CD14-positive monocyte (primary cell): ENCODE results near the gene PDZK1. TPM values are rescaled to one million over a fixed set of nuclear protein-coding genes. Genes with fewer than 3 reads are reported as not detected.

Experiments
- DNase-seq, 3 donors: peaks; one replicate each; pipeline ENCODE4 v3.0.0-alpha.2; 2011 to 2022
- H2AFZ ChIP-seq: 2 replicates; pipeline ENCODE4 v1.6.0; 2012; ENCODE audit warnings: mild to moderate bottlenecking, low read depth, low read length, inconsistent platforms; ENCODE audit not compliant: insufficient read depth, poor library complexity, severe bottlenecking
- H3K27ac ChIP-seq, 2 donors: 1 replicate in 1 of 2; 2 replicates in 1 of 2; pipeline ENCODE4 v1.5.1; 2012 to 2013; ENCODE audit warnings: low read length in 2 of 2, control low read depth in 1 of 2, inconsistent platforms in 1 of 2, low read depth in 1 of 2, mild to moderate bottlenecking in 1 of 2
- H3K27me3 ChIP-seq, 2 donors: one replicate each; pipeline versions ENCODE4 v1.6.0 to v1.6.1; 2011 to 2013; ENCODE audit warnings: low read length in 2 of 2; ENCODE audit not compliant: control insufficient read depth in 2 of 2, insufficient read depth in 2 of 2
- H3K36me3 ChIP-seq, 2 donors: replicated peaks in 1 of 2; 1 replicate in 1 of 2; 2 replicates in 1 of 2; pipeline versions ENCODE4 v1.5.1 to v1.6.1; 2012 to 2013; ENCODE audit warnings: low read length in 2 of 2, control low read depth in 1 of 2, inconsistent platforms in 1 of 2, mild to moderate bottlenecking in 1 of 2; ENCODE audit not compliant: insufficient read depth in 2 of 2, control insufficient read depth in 1 of 2
- H3K4me1 ChIP-seq, 2 donors: 1 replicate in 1 of 2; 2 replicates in 1 of 2; pipeline versions ENCODE4 v1.5.1 to v1.6.1; 2012 to 2013; ENCODE audit warnings: low read length in 2 of 2, control low read depth in 1 of 2, inconsistent platforms in 1 of 2, mild to moderate bottlenecking in 1 of 2, moderate library complexity in 1 of 2; ENCODE audit not compliant: insufficient read depth in 2 of 2, control insufficient read depth in 1 of 2
- H3K4me2 ChIP-seq: replicated peaks from 2 replicates; pipeline ENCODE3; 2012; ENCODE audit warnings: low read length, moderate library complexity, mild to moderate bottlenecking; ENCODE audit not compliant: poor library complexity, severe bottlenecking; ENCODE audit errors: extremely low read depth
- H3K4me3 ChIP-seq, 3 experiments: fragments of 200-600 bp in 1 of 3; sonication (generic) in 1 of 3; replicated peaks in 1 of 3; 1 replicate in 2 of 3; 2 replicates in 1 of 3; pipeline ENCODE4 v1.5.1; 2011 to 2013; ENCODE audit warnings: low read length in 3 of 3, mild to moderate bottlenecking in 3 of 3, control low read depth in 2 of 3, low read depth in 2 of 3, inconsistent platforms in 1 of 3, moderate library complexity in 1 of 3
- H3K79me2 ChIP-seq: 2 replicates; pipeline ENCODE4 v1.6.0; 2012; ENCODE audit warnings: mild to moderate bottlenecking, control low read depth, inconsistent platforms, low read length, moderate library complexity; ENCODE audit not compliant: insufficient read depth
- H3K9ac ChIP-seq: 2 replicates; pipeline ENCODE4 v1.6.0; 2017; ENCODE audit warnings: low read length, mild to moderate bottlenecking; ENCODE audit not compliant: insufficient read depth, poor library complexity, severe bottlenecking
- H3K9me3 ChIP-seq, 2 donors: replicated peaks in 1 of 2; 1 replicate in 1 of 2; 2 replicates in 1 of 2; pipeline versions ENCODE4 v1.5.1 to v1.6.1; 2012 to 2013; ENCODE audit warnings: low read length in 2 of 2, control low read depth in 1 of 2; ENCODE audit not compliant: control insufficient read depth in 1 of 2, insufficient read depth in 1 of 2
- H4K20me1 ChIP-seq: 2 replicates; pipeline ENCODE4 v1.6.0; 2012; ENCODE audit warnings: mild to moderate bottlenecking, low read length, control low read depth, moderate library complexity; ENCODE audit not compliant: insufficient read depth
- H3K27ac Mint-ChIP-seq, 7 donors: one replicate each; pipeline ENCODE4 v1.8.0; 2020; ENCODE audit warnings: mild to moderate bottlenecking in 7 of 7, mixed read lengths in 7 of 7, moderate library complexity in 6 of 7, inconsistent platforms in 2 of 7
- H3K27me3 Mint-ChIP-seq, 3 donors: one replicate each; pipeline ENCODE4 v1.8.0; 2021 to 2022; ENCODE audit warnings: low read depth in 3 of 3, mild to moderate bottlenecking in 3 of 3, mixed read lengths in 3 of 3, moderate library complexity in 3 of 3, inconsistent platforms in 1 of 3
- H3K36me3 Mint-ChIP-seq, 2 donors: one replicate each; pipeline ENCODE4 v1.8.0; 2020; ENCODE audit warnings: mixed read lengths in 2 of 2, inconsistent platforms in 1 of 2, mild to moderate bottlenecking in 1 of 2
- H3K4me1 Mint-ChIP-seq: one replicate; pipeline ENCODE4 v1.8.0; 2020; ENCODE audit warnings: mild to moderate bottlenecking, mixed read lengths
- H3K4me3 Mint-ChIP-seq, 2 donors: one replicate each; pipeline ENCODE4 v1.8.0; 2020; ENCODE audit warnings: mild to moderate bottlenecking in 2 of 2, mixed read lengths in 2 of 2, moderate library complexity in 1 of 2
- H3K9me3 Mint-ChIP-seq, 7 donors: one replicate each; pipeline ENCODE4 v1.8.0; 2020 to 2022; ENCODE audit warnings: mixed read lengths in 7 of 7, mild to moderate bottlenecking in 6 of 7, moderate library complexity in 6 of 7, inconsistent platforms in 2 of 7
- WGBS: methylation state at CpG from one replicate; pipeline ENCODE4 v1.1.5; 2013; ENCODE audit warnings: missing lambda C conversion rate; ENCODE audit not compliant: insufficient coverage; 5-methylcytosine and 5-hydroxymethylcytosine counted together
- intact Hi-C, 2 donors: fragments of 100-400 bp; cut with micrococcal nuclease; formaldehyde crosslinking; loops; one replicate each; pipeline versions ENCODE4 v1.15.0 to v1.15.1; 2023
- polyA minus RNA-seq: library from RNA; depleted of rRNA, polyadenylated mRNA; stranded (reverse); fragments of >200 nt; gene quantifications from 2 replicates; pipeline ENCODE4 v1.2.3, GENCODE V29; 2012
- polyA plus RNA-seq, 3 donors: library from polyadenylated mRNA; depleted of rRNA in 1 of 3; unstranded in 2 of 3; stranded (reverse) in 1 of 3; fragments of 300-500 nt in 2 of 3; fragments of >200 nt in 1 of 3; fragmentation: Illumina TruSeq in 2 of 3; gene quantifications; 1 replicate in 2 of 3; 2 replicates in 1 of 3; pipeline ENCODE4 v1.2.3, GENCODE V29; 2012 to 2021
- total RNA-seq, 12 experiments: library from RNA in 1 of 12; stranded (reverse) in 1 of 12; fragments of 120-200 nt in 1 of 12; gene quantifications; one replicate each; pipeline ENCODE4 v1.2.4 and lab custom pipeline; 2013 to 2026; ENCODE audit warnings: mixed read lengths in 6 of 12, inconsistent platforms in 1 of 12
- TF ChIP-seq, protein P1 (sequence below): fragments of 200-600 bp; IDR thresholded peaks from one replicate; pipeline ENCODE4 v1.8.0; 2022; ENCODE audit warnings: antibody characterized with exemption, mild to moderate bottlenecking

Gene PDZK1
- 0.17 TPM for total RNA-seq (2013)
- under 1 TPM in 1 of 3 donors, not detected in 2; 0.04 TPM for polyA plus RNA-seq
- 0.08 TPM in 1 of 2 replicates, not detected in the other for polyA minus RNA-seq
- total RNA-seq (lab: John Stamatoyannopoulos, UW): 0 to 1.2 (median 0.08) reads per million in 11 experiments

DNA sequence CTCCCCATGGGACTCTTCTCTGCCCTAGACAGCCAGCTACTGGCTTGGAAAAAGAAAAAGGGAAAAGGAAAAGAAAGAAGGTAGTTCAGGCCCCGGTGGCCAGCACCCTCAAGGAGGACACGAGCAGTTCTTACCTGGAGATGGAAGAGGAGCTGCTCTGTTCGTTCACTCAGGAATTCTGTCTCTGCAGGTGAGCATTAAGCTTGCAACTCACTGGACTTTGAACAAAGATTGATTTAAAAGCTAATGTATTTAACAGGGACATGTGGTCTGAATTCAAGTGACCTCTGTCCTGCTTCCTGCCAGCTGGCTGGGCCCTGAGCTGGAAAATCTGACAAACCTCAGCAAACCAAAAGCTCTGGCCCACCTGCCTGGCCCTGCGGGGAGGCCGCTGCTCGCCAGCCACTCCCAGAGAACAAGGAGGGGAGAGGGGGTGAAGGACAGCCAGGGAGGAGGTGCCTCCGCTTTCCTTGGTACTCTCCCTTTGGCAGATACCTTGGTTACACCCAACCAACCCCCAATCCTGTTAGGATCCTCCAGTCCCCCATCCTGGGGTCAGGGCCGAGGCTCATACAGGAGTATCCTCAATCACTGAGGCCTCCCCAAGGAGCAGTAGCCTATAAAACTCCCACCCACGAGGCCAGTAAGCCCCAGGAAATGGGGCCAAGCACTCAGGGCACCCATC, at the start of gene PDZK1:
Gene PDZK1 (minus strand): TSS at position 186 of the 685 bp plus-strand sequence. CDS start 19,347 bp downstream, outside the sequence.
- H3K27me3 ChIP-seq: no peaks in the 10 kb centered on the region
- H3K27ac Mint-ChIP-seq: peak within 1 kb of the TSS in 1 of 7 donors; percentile 67
- H3K27ac ChIP-seq: no peak within 1 kb of the TSS
- no peak within 1 kb of the TSS for H2AFZ ChIP-seq
- no peaks in the 10 kb centered on the region for H3K27me3 Mint-ChIP-seq
- TF ChIP-seq, protein P1, sequence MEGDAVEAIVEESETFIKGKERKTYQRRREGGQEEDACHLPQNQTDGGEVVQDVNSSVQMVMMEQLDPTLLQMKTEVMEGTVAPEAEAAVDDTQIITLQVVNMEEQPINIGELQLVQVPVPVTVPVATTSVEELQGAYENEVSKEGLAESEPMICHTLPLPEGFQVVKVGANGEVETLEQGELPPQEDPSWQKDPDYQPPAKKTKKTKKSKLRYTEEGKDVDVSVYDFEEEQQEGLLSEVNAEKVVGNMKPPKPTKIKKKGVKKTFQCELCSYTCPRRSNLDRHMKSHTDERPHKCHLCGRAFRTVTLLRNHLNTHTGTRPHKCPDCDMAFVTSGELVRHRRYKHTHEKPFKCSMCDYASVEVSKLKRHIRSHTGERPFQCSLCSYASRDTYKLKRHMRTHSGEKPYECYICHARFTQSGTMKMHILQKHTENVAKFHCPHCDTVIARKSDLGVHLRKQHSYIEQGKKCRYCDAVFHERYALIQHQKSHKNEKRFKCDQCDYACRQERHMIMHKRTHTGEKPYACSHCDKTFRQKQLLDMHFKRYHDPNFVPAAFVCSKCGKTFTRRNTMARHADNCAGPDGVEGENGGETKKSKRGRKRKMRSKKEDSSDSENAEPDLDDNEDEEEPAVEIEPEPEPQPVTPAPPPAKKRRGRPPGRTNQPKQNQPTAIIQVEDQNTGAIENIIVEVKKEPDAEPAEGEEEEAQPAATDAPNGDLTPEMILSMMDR: no peak
- H3K4me3 ChIP-seq: no peak within 1 kb of the TSS
- H4K20me1 ChIP-seq: no peaks in the 10 kb centered on the region
- intact Hi-C loops: no loop called here
- WGBS: 85% methylated on average over 5 of the region's 9 CpGs
- H3K36me3 ChIP-seq: no peaks in the 10 kb centered on the region
- no peaks in the 10 kb centered on the region for H3K79me2 ChIP-seq
- H3K4me1 Mint-ChIP-seq: no peaks in the 10 kb centered on the region
- H3K4me3 Mint-ChIP-seq: no peak within 1 kb of the TSS
- H3K36me3 Mint-ChIP-seq: no peaks in the 10 kb centered on the region
- H3K4me2 ChIP-seq: no peak within 1 kb of the TSS
- H3K9ac ChIP-seq: no peak within 1 kb of the TSS
- H3K9me3 Mint-ChIP-seq: no peaks in the 10 kb centered on the region
- H3K4me1 ChIP-seq: no peaks in the 10 kb centered on the region
- H3K9me3 ChIP-seq: no peaks in the 10 kb centered on the region
- no peak for DNase-seq

DNA sequence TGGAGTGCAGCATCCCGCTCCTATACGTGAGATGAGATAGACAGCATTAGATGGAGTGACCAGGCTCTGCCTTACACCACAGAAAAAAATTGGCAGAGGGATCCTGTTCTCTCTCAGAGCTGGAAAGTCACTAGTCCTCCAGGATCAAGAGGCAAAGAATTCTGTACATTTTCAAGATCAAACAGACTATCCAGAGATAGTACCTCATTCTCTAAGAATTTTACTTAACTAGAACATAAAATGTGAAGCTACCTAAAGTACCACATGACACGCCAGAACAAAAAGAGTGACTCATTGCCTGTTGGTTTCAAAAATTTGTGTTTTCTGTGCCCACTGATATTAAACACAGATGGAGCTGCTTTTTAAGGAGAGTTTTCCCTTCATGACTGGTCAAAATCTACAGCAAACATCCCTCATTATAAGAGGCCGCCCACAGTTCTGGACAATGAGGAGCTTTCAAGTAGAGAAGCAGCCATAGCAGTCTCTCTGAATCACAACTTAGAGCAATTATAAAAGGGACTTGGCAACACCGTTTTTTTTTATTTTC, 44.4 kb upstream of the PDZK1 start:
- no peak overlapping the region for H3K4me3 ChIP-seq
- peaks cover 30 to 82% of the 10 kb centered on the region in 2 donors for H3K36me3 ChIP-seq
- H2AFZ ChIP-seq: no peak overlapping the region
- H3K4me2 ChIP-seq: no peak overlapping the region
- Mint-ChIP-seq H3K4me1 (peaks cover 28% of the 10 kb centered on the region), H3K27me3 (peaks cover 0 to 2% (median 0%) of the 10 kb centered on the region in 3 donors), H3K27ac (peak overlapping the region in 1 of 7 donors; percentile 74), H3K9me3 (no peaks in the 10 kb centered on the region), H3K4me3 (no peak overlapping the region), H3K36me3 (peaks cover 76 to 87% of the 10 kb centered on the region in 2 donors)
- no peaks in the 10 kb centered on the region for H3K27me3 ChIP-seq
- no peaks in the 10 kb centered on the region for H3K9me3 ChIP-seq
- DNase-seq: no peak
- WGBS: 100% methylated on average over 3 of the region's 5 CpGs
- TF ChIP-seq, protein P1: no peak
- no peak overlapping the region for H3K9ac ChIP-seq
- peaks cover 12 to 13% of the 10 kb centered on the region in 2 donors for H3K4me1 ChIP-seq
- H3K27ac ChIP-seq: no peak overlapping the region
- no peaks in the 10 kb centered on the region for H3K79me2 ChIP-seq
- intact Hi-C loops: no loop called here
- H4K20me1 ChIP-seq: no peaks in the 10 kb centered on the region
